Astrocyte (in vitro differentiated cells and primary cell): ENCODE measurements around the gene ZDHHC16. TPM values are rescaled to one million over a fixed set of nuclear protein-coding genes. Genes with fewer than 3 reads are reported as not detected.
A peak's percentile ranks its signal among the peaks of the same experiment; 100 is the strongest.

Experiments used
- DNase-seq: peaks from one replicate; pipeline ENCODE4 v3.0.0-alpha.2; 2010; ENCODE audit warnings: low read depth
- FAIRE-seq: peaks from 2 replicates; lab custom pipeline; 2011; peaks lifted over from hg19 to GRCh38; lab: Jason Lieb, UNC
- H2AFZ ChIP-seq: 2 replicates; pipeline ENCODE4 v1.6.0; 2012; ENCODE audit warnings: low read depth, low read length, inconsistent platforms
- H3K27ac ChIP-seq: 2 replicates; pipeline ENCODE4 v1.5.1; 2011; ENCODE audit warnings: low read depth, low read length, inconsistent platforms
- H3K27me3 ChIP-seq: 2 replicates; pipeline ENCODE4 v1.6.0; 2011; ENCODE audit warnings: low read length, inconsistent platforms; ENCODE audit not compliant: insufficient read depth
- H3K36me3 ChIP-seq: 2 replicates; pipeline ENCODE4 v1.5.1; 2011; ENCODE audit warnings: low read length, inconsistent platforms; ENCODE audit not compliant: insufficient read depth
- H3K4me1 ChIP-seq: 2 replicates; pipeline ENCODE4 v1.5.1; 2011; ENCODE audit warnings: low read length, inconsistent platforms; ENCODE audit not compliant: insufficient read depth
- H3K4me2 ChIP-seq: 2 replicates; pipeline ENCODE4 v1.6.0; 2012; ENCODE audit warnings: low read length, inconsistent platforms
- H3K4me3 ChIP-seq: 2 replicates; pipeline ENCODE4 v1.5.1; 2011; ENCODE audit warnings: low read depth, mild to moderate bottlenecking, low read length, inconsistent platforms; ENCODE audit not compliant: insufficient read depth
- H3K79me2 ChIP-seq: 2 replicates; pipeline ENCODE4 v1.6.0; 2012; ENCODE audit warnings: mild to moderate bottlenecking, low read length, inconsistent platforms; ENCODE audit not compliant: insufficient read depth
- H3K9ac ChIP-seq: 2 replicates; pipeline ENCODE4 v1.6.0; 2012; ENCODE audit warnings: mild to moderate bottlenecking, low read length, inconsistent platforms
- H3K9me3 ChIP-seq: 2 replicates; pipeline ENCODE4 v1.5.1; 2012; ENCODE audit warnings: low read depth, mild to moderate bottlenecking, low read length, inconsistent platforms; ENCODE audit not compliant: insufficient read depth
- H4K20me1 ChIP-seq: 2 replicates; pipeline ENCODE4 v1.6.0; 2012; ENCODE audit warnings: low read length, inconsistent platforms; ENCODE audit not compliant: insufficient read depth
- H3K27ac Mint-ChIP-seq: one replicate; pipeline ENCODE4 v1.8.0; 2021; ENCODE audit warnings: mild to moderate bottlenecking, mixed read lengths; ENCODE audit not compliant: unreplicated experiment
- H3K27me3 Mint-ChIP-seq: one replicate; pipeline ENCODE4 v1.8.0; 2021; ENCODE audit warnings: low read depth, mixed read lengths; ENCODE audit not compliant: unreplicated experiment
- H3K36me3 Mint-ChIP-seq: one replicate; pipeline ENCODE4 v1.8.0; 2021; ENCODE audit warnings: low read depth, mixed read lengths; ENCODE audit not compliant: unreplicated experiment
- H3K4me1 Mint-ChIP-seq: one replicate; pipeline ENCODE4 v1.8.0; 2021; ENCODE audit warnings: low read depth, mixed read lengths; ENCODE audit not compliant: unreplicated experiment
- H3K4me3 Mint-ChIP-seq: one replicate; pipeline ENCODE4 v1.8.0; 2021; ENCODE audit warnings: mild to moderate bottlenecking, moderate library complexity, mixed read lengths; ENCODE audit not compliant: unreplicated experiment
- H3K9me3 Mint-ChIP-seq: one replicate; pipeline ENCODE4 v1.8.0; 2021; ENCODE audit warnings: mild to moderate bottlenecking, mixed read lengths; ENCODE audit not compliant: unreplicated experiment
- CTCF ChIP-seq: IDR thresholded peaks from 2 replicates; pipeline ENCODE4 v1.5.1; 2011; ENCODE audit warnings: low read depth, mild to moderate bottlenecking, inconsistent platforms, low read length, moderate library complexity; ENCODE audit not compliant: insufficient read depth
- EZH2 ChIP-seq: IDR thresholded peaks from 2 replicates; pipeline ENCODE4 v1.6.1; 2012; ENCODE audit warnings: mild to moderate bottlenecking, low read length, inconsistent platforms; ENCODE audit not compliant: insufficient read depth
- total RNA-seq: library from RNA; stranded (reverse); gene quantifications from 2 replicates; pipeline ENCODE4 v1.2.1, GENCODE V29; 2021

ZDHHC16 gene
- total RNA-seq, 1 donor from 2014 or later = 53.5 TPM

GRCh38 chr10:97427571-97428179, 18.3 kb upstream of the ZDHHC16 start:
- peaks cover 23% of the 10 kb centered on the region for H3K36me3 ChIP-seq
- H3K4me1 ChIP-seq = peaks cover 24% of the 10 kb centered on the region
- peak overlapping the region; percentile 30 for H2AFZ ChIP-seq
- peaks cover 66% of the 10 kb centered on the region for H3K79me2 ChIP-seq
- H3K4me2 ChIP-seq = peak overlapping the region; percentile 99
- H3K9me3 ChIP-seq = no peaks in the 10 kb centered on the region
- H3K27ac ChIP-seq = peak overlapping the region; percentile 74
- no peaks in the 10 kb centered on the region for H3K27me3 ChIP-seq
- DNase-seq = no peak
- H3K27me3 Mint-ChIP-seq = no peaks in the 10 kb centered on the region
- peaks cover 12% of the 10 kb centered on the region for H3K36me3 Mint-ChIP-seq
- peak overlapping the region; percentile 91 for H3K27ac Mint-ChIP-seq
- peak overlapping the region; percentile 90 for H3K9ac ChIP-seq
- H4K20me1 ChIP-seq = peaks cover 44% of the 10 kb centered on the region
- H3K4me1 Mint-ChIP-seq = peaks cover 22% of the 10 kb centered on the region
- H3K9me3 Mint-ChIP-seq = no peaks in the 10 kb centered on the region
- peak overlapping the region; percentile 96 for H3K4me3 Mint-ChIP-seq
- peak overlapping the region; percentile 96 for H3K4me3 ChIP-seq
- TF ChIP-seq EZH2 (no peak), CTCF (no peak)
- no peak for FAIRE-seq

- Mint-ChIP-seq H3K4me1 (peaks cover 15% of the 10 kb centered on the region), H3K27me3 (no peaks in the 10 kb centered on the region), H3K36me3 (peaks cover 12% of the 10 kb centered on the region), H3K27ac (peak overlapping the region; percentile 94), H3K4me3 (peak overlapping the region; percentile 96), H3K9me3 (no peaks in the 10 kb centered on the region)
- DNase-seq (no peak), FAIRE-seq (no peak)
- Histone ChIP-seq H4K20me1 (peaks cover 46% of the 10 kb centered on the region), H3K36me3 (peaks cover 27% of the 10 kb centered on the region), H2AFZ (no peak overlapping the region), H3K9me3 (no peaks in the 10 kb centered on the region), H3K4me3 (peak overlapping the region; percentile 96), H3K27ac (peak overlapping the region; percentile 74), H3K4me2 (peak overlapping the region; percentile 99), H3K9ac (peak overlapping the region; percentile 90), H3K79me2 (peaks cover 66% of the 10 kb centered on the region), H3K27me3 (no peaks in the 10 kb centered on the region), H3K4me1 (peaks cover 17% of the 10 kb centered on the region)
- TF ChIP-seq EZH2 (no peak), CTCF (no peak)
Measured at GRCh38 chr10:97428572-97428981, 17.4 kb upstream of the ZDHHC16 start.

- Histone ChIP-seq H3K27me3 (no peaks in the 10 kb centered on the region), H3K36me3 (peaks cover 40% of the 10 kb centered on the region), H3K27ac (no peak overlapping the region), H3K9me3 (no peaks in the 10 kb centered on the region), H3K4me1 (no peaks in the 10 kb centered on the region), H3K9ac (no peak overlapping the region), H2AFZ (no peak overlapping the region), H3K4me2 (no peak overlapping the region), H4K20me1 (peaks cover 31% of the 10 kb centered on the region), H3K79me2 (peaks cover 21% of the 10 kb centered on the region), H3K4me3 (no peak overlapping the region)
- H3K9me3 Mint-ChIP-seq = no peaks in the 10 kb centered on the region
- H3K27me3 Mint-ChIP-seq = no peaks in the 10 kb centered on the region
- peaks cover 15% of the 10 kb centered on the region for H3K4me1 Mint-ChIP-seq
- DNase-seq = no peak
- no peak overlapping the region for H3K27ac Mint-ChIP-seq
- H3K4me3 Mint-ChIP-seq = no peak overlapping the region
- no peak for TF ChIP-seq CTCF
- no peak for TF ChIP-seq EZH2
- no peak for FAIRE-seq
- peaks cover 11% of the 10 kb centered on the region for H3K36me3 Mint-ChIP-seq
Measured at GRCh38 chr10:97434055-97434454, 11.9 kb upstream of the ZDHHC16 start.
